Hematopoietic multipotent progenitor cell treated with erythropoietin and hydrocortisone succinate and interleukin-3 and kit ligand, for 4 days (in vitro differentiated cells): ENCODE results near the gene PROSER2.

ENCODE experiments used
- DNase-seq: peaks from one replicate; pipeline ENCODE4 v3.0.0-alpha.2; 2015

Gene PROSER2

DNA sequence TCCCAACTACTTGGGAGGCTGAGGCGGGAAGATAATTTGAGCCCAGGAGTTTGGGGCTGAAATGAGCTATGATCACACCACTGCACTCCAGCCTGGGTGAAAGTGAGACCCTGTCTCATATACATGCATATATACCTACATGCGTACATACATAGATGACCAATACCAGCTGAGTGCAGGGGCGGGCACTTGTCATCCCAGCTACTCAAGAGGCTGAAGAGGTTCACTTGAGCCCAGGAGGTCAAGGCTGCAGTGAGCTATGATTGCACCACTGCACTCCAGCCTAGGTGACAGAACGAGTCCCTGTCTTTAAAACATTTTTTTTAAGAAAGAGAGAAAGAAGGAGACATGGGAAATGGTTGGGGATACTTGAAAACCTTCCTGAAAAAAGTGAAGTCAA lies 17.4 kb upstream of the PROSER2 start:
- no peak for DNase-seq

DNA sequence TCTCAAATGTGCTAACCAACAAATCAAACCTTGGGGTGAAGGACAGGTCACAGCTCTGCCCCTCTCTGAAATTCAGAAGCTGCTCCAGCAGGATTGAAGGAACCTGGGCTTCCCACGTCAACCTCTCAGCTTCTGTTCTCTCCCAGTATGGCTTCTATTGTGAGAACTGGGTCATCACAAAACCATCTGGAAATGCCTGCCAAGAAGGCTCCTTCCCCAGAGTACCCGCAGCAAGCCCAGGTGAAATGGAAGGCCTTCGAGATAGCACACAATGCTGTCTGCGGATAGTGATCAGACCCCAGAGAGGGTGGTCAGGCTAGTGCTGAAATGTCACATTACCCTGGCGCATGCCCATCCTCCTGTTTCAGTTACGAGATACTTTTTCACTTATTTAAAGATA lies 16.4 kb upstream of the PROSER2 start:
- DNase-seq = no peak

DNA sequence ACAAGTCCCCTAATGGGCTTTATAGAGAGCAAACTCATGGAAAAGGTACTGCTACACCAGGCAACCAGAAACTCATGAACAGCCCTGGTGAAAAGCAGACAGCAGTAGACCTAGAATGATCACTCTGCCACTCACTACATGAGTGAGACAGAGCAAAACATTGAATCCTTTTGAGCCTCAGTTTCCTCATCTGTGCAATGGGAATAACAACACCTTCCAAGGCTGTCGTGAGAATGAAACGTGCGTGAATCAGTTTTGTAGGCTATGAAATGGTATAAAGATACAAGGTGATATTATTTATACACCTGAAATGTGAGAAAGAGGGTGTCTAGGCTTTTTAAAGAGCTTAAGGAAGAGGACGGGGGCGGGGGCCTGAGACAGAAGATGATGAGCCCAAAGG lies 14.3 kb upstream of the PROSER2 start:
- no peak for DNase-seq

DNA sequence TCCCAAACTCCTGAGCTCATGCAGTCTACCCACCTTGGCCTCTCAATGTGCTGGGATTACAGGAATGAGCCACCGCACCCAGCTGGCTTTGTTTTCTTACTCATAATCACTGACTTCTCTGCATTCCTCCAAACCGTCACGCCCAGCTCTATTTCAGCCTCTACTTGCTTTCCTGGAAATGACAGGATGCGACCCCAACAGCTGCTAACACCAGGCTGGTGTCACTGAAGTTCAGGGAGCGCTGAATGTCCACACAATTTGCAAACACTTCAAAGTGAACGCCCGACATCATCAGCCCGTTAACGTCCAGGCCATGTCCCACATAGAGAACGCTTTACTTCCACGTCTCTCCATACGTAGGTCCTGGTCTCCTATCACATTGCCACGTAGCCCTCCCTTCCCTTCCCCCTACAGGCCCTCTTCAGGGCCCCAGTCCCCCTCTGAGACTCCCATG lies 12.8 kb upstream of the PROSER2 start:
- no peak for DNase-seq

DNA sequence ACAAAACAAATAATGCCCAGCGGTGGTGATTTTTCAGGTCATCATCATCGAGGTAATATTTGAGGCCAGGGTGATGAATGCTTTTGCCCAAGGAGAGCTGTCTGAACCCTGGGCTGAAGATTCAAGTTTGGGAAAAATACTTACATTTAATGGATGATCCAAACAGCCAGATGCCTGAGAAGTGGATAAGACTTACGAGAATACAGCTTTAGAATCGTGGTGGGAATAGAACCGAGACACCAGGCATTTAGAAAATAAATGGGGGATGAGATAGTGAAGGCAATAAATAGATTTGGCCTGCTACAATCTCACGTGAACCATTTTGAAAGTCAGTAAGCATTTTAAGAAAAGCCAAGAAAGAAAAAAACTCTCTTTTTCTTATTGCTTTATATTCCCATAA lies 12.2 kb upstream of the PROSER2 start:
- no peak for DNase-seq

DNA sequence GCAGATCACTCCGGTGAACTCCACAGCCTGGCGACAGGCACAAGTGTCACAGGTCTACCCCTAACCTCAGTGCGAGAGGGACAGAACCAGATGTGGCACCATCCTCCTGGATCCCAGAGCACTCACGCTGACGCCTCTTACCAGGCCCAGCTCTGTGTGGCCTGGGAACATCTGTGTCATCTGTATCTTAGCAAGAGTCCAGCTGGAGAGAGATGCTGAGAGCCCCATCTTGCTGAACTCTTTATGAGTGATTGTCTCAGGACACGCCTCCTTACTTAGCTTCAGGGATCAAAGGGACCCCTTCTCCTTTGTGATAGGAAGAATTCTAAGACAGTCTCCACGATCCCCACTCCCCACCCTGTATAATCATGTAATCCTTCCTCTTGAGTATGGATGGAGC lies 10.0 kb upstream of the PROSER2 start:
- no peak for DNase-seq

DNA sequence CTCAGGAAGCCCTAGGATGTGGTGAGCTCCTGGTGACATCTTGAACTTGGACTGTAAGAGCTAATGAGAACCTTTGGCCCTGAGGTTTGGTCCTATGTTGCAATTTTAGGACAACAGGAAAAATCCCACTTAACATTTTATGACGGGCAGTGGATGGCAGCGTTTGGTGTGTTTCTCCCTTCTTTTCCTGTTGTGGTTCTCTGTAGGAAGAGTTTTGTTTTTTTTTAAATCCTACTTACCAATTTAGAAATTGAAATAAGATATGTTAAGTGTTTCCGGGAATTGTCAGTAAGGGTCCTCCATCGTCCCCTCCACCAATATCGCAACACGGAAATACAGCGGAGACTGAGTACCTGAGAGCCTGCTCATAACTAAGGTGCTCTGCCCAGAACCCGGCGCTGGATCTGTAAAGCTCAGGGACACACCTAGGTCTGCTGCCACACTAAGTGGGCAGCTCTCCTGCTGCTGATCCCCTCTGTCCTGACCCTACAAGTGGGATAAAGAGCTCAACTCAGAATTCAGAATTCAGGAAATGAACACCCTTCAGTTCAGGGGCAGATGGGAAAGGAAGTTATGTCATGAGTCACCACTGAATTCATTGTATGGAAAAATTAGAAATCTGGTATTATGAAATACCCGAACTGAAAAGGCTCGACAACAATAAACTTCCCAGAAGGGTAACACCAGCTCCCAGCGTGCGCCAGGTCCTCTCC lies 9.1 kb upstream of the PROSER2 start:
- no peak for DNase-seq

DNA sequence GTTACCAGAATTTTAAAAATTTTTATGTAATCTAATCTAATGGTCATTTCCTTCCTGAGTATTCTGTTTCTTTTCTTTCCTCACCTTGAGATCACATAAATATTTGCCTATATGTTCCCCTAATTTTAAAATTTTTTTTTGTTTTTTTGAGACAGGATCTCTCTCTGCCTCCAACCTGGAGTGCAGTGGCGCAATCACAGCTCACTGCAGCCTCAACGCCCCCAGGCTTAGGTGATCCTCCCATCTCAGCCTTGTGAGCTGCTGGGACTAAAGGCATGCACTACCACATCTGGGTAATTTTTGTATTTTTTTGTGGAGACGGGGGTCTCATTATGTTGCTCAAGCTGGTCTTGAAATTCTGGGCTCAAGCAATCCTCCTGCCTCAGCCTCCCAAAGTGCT lies 4.1 kb upstream of the PROSER2 start:
- DNase-seq = no peak

DNA sequence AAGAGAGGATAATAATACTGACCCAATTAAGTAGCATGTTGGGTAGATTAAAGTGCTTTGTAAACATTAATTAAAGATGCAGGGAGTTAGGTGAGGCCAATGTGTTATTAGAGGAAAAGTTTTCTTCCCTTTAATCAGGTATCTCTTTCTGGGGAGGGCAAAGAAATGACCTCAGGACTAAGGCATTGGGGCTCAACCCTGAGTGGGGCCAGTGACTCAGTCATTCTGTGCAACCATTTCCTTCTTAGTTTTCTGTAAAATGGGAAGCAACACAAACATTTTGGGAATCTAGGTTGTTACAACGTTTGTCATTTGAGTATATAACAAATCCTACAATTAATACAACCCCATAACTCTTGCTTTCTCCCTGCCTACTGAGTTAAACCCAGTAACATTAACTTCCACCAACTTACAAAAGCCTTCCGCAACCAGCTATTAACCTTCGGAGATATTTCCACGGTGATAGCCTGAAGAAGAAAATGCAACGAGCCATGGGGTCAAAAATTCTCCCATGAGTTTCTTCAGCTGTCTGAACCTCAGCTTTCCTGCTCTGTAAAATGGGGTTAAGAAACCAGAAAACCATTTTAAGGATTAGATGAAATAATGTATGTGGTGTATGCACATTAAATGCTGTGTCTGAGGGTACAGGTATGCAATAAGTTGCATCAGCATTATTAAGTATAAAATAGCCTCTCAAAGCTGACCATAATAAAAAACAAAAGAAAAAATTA lies 965 bp upstream of the PROSER2 start:
- no peak for DNase-seq

DNA sequence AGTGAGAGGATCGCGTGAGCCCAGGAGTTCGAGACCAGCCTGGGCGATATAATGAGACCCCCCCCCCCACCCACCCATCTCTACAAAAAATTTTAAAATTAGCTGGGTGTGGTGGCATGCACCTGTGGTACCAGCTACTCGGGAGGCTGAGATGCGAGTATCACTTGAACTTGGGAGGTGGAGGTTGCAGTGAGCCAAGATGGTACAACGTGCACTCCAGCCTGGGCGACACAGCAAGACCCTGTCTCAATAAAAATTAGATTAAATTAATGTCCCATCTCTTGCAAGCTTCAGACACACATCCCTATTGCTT lies 391 bp upstream of the PROSER2 start:
- DNase-seq = no peak

DNA sequence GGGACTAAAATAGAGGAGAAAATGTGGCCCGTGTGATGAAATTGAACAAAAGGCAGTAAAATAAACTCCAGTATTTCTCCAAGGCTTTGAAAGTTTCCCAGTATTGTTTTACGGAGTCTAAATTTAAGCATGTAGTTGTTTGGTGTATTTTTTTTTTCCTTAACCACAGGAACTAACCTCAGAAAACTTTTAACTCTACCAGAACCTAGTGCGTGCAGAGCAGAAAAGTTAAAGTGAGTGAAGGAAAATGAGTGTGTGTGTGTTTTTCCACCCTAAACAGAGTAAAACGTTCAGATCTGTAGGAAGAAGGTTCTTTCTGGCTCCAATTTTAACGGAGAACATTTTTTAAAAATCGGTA lies 812 bp downstream of the PROSER2 start:
- peak; percentile 47 for DNase-seq

DNA sequence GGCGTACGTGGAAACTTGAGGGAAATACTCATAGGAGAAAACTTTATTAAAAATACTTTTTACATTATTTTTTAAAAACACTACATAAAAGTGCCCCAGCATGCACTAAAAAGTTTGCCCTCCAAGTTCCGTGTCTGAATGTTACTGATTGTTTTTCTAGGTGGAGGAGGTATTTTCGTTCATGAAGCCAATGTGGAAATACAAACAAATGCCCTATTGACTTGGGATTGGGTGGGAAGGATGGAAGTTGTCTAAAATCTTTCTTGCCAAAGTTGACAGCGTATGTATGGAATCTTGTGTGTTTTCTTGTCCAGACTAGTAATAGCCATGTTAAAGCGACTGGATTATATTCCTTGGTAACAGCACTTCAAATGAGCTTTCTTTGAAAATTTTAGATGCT lies 1.2 kb downstream of the PROSER2 start:
- DNase-seq = no peak

DNA sequence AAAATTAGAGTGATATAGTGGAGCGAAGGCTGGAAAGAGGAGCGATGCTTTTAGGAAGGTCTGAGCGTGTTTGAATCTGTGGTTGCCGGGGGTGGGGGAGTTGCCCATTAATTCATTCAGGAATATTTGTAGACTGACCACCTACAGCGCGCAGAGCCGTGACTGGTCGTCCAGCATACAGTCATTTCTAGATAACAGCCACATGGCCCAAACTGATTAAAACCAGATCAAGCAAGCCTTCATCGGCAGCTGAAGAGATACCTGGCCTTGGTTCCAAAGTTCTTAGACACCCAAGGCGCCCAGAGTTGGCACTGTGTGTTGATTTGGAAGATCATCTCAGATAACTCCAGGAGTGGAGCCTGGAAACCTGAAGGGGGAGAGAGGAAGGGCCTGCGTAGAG lies 1.7 kb downstream of the PROSER2 start:
- DNase-seq = peak; percentile 66

DNA sequence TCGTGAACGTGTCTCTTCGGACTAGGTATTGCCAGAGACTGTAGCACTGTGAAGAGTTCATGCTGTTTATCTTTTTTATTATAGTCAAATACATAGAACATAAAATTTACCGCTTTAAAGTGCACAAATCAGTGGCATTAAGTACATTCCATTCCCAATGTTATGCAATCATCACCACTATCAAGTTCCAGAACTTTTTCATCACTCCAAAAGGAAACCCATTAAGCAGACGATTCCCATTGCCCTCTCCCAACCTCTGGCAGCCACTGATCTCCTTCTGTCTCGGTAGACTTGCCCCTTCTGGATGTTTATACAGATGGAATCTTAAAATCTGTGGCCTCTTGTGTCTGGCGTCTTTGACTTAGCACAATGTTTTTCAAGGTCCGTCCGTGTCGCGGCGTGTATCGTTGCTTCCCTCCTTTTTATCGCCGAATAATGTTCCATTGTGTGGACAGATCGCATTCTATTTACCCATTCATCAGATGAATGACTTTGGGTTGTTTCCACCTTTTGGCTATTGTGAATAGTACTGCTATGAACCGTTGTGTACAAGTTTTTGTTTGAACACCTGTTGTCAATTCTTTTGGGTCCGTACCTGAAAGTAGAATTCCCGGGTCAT lies 2.7 kb downstream of the PROSER2 start:
- DNase-seq = no peak

DNA sequence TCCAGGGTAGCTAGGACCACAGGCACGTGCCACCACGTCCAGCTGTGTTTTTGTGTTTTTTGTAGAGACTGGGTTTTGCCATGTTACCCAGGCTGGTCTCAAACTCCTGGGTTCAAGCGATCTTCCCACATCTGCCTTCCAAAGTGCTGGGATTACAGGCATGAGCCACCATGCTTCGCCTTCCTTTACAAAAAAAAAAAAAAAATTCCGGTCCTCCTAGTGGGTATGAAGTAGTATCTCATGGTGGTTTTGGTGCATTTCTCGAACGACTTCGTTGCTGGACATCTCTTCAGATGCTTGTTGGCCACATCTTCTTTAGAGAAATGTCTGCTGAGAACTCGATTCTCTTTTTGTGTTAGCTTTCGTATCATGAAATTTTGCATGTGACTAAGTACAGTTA lies 3.9 kb downstream of the PROSER2 start:
- DNase-seq = peak; percentile 12

DNA sequence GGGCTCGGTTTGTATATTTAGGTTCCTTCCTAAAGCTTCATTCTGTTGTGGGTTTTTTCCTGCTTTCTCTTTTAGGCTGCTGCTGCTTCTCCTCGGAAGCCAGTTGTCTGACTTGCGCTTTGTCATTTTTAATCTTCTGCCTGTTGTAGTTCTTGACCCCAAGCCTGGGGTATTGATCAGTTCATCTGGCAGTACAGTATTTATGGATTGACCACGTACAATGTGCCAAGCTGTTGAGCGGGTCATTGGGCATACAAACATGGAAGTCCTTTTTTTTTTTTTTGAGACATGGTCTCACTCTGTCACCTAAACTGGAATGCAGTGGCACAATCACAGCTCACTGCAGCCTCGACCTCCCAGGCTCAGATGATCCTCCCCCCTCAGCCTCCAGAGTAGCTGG lies 4.3 kb downstream of the PROSER2 start:
- DNase-seq = no peak

DNA sequence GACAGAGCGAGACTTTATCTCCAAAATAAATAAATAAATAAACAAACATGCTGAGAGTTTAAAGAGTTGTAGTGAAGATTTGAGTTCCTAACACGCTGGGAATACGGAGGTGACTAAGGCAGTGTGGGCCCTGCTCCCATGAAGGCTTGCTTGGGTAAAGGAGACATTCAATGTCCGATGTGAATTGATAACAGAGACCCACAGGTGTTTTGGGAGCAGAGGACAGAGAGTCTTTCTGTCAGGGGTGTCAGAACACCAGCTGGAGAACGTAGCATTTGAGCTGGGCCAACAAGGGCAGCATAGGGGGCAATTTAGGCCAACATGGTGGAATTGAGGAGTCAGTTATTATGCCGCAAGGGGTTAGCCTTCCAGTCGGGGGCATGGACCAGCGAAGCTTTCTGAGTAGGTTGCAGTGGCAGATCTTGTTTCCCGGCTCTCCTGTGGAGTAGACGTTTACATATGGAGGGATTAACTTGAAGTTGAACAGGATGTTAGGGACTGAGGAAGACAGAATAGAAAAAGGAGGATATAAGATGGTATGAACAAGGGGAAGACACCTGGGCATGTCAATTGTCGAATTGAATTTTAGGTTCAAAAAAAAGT lies 5.6 kb downstream of the PROSER2 start:
- no peak for DNase-seq

DNA sequence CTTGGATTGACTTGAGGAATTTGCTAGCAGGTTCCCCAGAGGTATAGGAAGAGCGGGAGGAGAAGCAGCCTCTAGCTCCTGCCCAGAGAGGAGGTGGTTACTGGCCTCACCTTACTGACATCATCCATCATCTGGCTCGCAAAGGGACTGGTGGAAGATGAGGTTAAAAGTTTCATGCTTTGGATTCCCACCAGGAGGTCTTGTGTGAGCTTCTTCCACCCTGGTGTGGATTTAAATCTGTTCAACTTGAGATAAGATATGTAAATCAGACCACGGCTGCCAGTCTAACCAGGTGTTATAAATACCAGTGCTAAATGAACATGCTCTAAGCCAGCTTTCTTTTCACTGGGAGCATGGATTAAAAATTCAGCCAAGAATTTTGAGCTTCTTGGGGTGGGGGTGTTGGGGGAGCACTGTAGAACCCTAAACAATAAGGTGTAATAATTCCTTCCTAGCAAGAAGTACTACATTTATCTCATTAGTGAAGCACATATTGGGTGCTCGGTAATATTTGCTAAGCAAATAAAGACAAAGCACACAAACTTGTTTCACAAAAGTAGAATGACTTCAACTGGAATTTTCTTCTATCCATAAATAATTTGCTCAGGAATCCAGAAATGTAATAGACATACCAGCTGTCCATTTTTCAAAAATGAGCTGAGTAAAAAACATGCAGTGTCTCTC lies 7.8 kb downstream of the PROSER2 start:
- no peak for DNase-seq

DNA sequence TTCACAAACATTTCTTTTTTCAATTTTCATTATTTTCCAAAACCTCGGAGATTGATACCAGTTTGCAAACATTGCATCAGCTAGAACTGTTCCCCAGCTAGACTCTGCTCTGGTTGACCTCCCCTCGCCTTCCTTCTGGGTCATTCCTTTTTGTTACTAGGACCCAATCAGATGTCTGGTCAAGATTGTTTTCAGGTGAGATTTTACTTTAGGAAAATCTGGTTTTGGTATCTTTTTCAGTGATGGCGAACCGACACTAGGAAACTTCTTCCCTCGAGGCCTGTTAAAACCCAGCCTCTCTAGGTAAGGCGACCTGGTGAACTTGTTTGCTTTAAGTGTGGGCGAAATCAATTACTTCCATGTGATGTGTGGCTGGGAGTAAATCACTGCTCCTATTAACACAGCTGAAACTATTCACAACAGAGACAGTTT lies 8.4 kb downstream of the PROSER2 start:
- no peak for DNase-seq

DNA sequence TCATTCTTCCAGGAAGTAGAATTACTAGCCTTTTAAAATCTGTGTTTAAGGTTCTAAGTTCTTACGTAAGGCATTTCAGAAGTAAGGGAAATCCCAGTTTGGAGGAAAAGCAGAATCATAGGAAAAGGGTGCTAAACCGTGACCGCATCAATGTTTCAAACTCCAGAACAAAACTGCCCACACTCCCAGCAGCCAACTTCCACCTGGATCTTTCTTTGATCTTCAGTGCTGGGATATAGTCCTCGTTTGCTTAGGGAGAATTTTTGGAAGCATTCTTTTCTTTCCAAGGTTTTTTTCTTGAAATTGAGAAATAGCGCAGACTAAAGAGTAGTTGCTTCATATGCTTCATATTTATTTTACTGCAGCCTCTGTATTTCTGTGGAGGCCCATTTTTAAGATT lies 8.9 kb downstream of the PROSER2 start:
- no peak for DNase-seq

DNA sequence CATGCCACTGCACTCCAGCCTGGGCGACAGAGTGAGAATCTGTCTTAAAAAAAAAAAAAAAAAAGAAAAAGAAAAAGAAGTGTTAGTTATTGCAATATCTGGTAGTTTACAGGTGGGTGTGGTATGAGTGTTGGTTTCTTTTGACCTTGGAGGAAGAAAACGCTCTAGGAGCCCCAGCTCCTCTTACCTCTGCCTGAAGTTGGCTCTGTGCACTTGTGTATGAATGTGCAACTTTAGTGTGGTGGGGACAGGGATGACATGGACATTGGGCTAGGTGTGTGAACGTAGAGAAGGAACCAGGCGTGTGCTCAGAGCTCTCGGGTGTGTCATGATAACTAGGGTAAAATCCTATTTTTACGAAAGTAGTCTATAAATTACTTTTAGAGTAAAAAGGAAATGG lies 11.9 kb downstream of the PROSER2 start:
- peak; percentile 10 for DNase-seq

DNA sequence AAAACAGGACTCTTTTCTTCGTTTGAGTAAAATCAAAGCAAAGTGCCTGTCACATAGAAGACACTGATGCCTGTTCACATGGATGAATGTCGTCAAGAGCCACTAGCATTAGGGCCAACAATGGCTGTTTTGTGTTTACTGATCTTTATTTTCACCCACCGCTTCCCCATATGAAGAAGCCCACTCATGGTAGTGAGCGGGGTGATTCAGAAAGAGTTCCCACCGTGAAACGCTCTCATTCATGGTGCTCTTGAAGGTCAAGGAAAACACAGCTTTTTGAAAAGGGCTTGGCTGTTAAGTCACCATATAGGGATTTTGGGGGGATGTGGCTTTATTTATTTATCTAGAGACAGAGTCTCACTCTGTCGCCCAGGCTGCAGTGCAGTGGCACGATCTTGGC lies 12.5 kb downstream of the PROSER2 start:
- no peak for DNase-seq

DNA sequence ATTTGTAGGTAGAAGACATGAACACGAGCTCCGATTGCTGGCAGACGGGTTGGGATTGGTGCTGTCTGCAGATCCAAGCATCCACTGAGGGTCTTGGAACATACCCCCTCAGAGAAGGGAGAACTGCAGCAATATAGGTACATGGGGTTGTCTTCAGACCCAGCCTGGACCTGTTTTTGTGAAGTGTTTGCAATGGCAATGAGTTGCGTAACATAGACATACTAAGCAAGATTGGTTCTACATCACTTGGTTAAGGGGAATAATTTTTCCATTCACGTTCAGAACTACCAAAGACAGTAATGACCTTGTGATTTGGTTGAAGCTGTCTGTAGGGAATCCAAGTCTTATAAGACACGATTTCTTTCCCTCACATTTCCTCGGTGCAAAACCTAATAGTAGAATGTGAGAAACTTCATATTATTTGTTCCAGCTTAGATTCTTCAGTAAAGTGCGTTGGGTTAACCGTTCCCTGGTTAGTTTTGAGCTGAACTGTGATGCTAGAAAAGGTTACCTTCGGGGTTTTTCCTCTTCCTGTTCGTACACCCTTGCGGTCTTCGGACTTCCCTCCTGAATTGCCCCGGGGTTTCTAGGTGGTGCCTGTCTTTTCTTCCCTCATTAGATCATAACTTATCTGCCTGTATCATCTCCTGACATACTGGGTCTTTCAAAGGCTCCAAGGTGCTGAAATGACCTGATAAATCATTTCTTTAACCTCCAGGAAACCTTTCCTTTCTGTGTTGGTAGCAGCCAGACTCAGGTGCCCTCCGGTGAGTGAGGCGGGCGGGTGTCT lies 14.4 kb downstream of the PROSER2 start:
- DNase-seq = peak; percentile 19
